ENCODE results near the gene NDST4.

- TF ChIP-seq ESRRA (IDR thresholded peaks at IDR 0.05; ENCODE audit: borderline replicate concordance, low read length) (no peak), CTCF (IDR thresholded peaks at IDR 0.05) (no peak), POLR2A (IDR thresholded peaks at IDR 0.05; ENCODE audit: low read length) (no peak), CHD2 (IDR thresholded peaks at IDR 0.05; ENCODE audit: low read length, partially characterized antibody) (no peak), CEBPB (IDR thresholded peaks at IDR 0.05) (no peak), E2F6 (IDR thresholded peaks at IDR 0.05; ENCODE audit: borderline replicate concordance, low read depth) (no peak), RFX5 (IDR thresholded peaks at IDR 0.05) (no peak), MAFK (IDR thresholded peaks at IDR 0.05; ENCODE audit: partially characterized antibody) (no peak), EP300 (IDR thresholded peaks at IDR 0.05) (no peak), MAX (IDR thresholded peaks at IDR 0.05) (no peak), NR3C1 (IDR thresholded peaks at IDR 0.05) (no peak), SMC3 (IDR thresholded peaks at IDR 0.05) (no peak), HDAC2 (IDR thresholded peaks at IDR 0.05) (no peak)
Measured at GRCh38 chr4:115128037-115128436, 14.6 kb upstream of the NDST4 start.
